Skeletal muscle tissue (tissue), 4 donors: ENCODE results near the gene IGF1R. TPM values are rescaled to one million over a fixed set of nuclear protein-coding genes. Genes with fewer than 3 reads are reported as not detected.
"Not testable (repeated sequence)": the region's sequence is repeated elsewhere in the genome, so short reads cannot be mapped to it uniquely, and the experiment has no call there.

Experiments used
- H3K27ac ChIP-seq: one replicate; pipeline ENCODE4 v1.7.0; 2013; ENCODE audit warnings: mild to moderate bottlenecking, low read depth, low read length, inconsistent platforms
- H3K27me3 ChIP-seq, 3 donors: one replicate each; pipeline ENCODE4 v1.7.0; 2013; ENCODE audit warnings: low read length in 3 of 3; ENCODE audit not compliant: control insufficient read depth in 3 of 3, insufficient read depth in 3 of 3
- H3K36me3 ChIP-seq, 3 donors: one replicate each; pipeline ENCODE4 v1.7.0; 2013; ENCODE audit warnings: low read length in 3 of 3; ENCODE audit not compliant: control insufficient read depth in 3 of 3, insufficient read depth in 3 of 3
- H3K4me1 ChIP-seq, 3 donors: one replicate each; pipeline ENCODE4 v1.7.0; 2013; ENCODE audit warnings: low read length in 3 of 3, mild to moderate bottlenecking in 3 of 3; ENCODE audit not compliant: control insufficient read depth in 3 of 3, insufficient read depth in 3 of 3
- H3K4me3 ChIP-seq, 3 donors: one replicate each; pipeline ENCODE4 v1.7.0; 2013; ENCODE audit warnings: low read length in 3 of 3
- H3K9ac ChIP-seq, 3 donors: one replicate each; pipeline ENCODE4 v1.7.0; 2013; ENCODE audit warnings: low read length in 3 of 3, mild to moderate bottlenecking in 3 of 3, moderate library complexity in 2 of 3, low read depth in 1 of 3
- H3K9me3 ChIP-seq, 3 donors: one replicate each; pipeline ENCODE4 v1.7.0; 2013; ENCODE audit warnings: low read length in 3 of 3; ENCODE audit not compliant: control insufficient read depth in 3 of 3
- total RNA-seq: library from RNA; depleted of rRNA; stranded (reverse); fragments of >200 nt; gene quantifications from one replicate; pipeline ENCODE4 v1.2.3, GENCODE V29; 2014
- donor health status: Osteomylitis.

IGF1R gene
- total RNA-seq, 1 donor from 2014 or later: 25.6 TPM

- Histone ChIP-seq H3K4me3 (no peak overlapping the region), H3K36me3 (no peaks in the 10 kb centered on the region), H3K27ac (no peak overlapping the region), H3K27me3 (peaks cover 14 to 21% (median 18%) of the 10 kb centered on the region in 3 donors), H3K9ac (no peak overlapping the region), H3K4me1 (no peaks in the 10 kb centered on the region), H3K9me3 (no peaks in the 10 kb centered on the region)
Measured at GRCh38 chr15:98617328-98617980, 30.9 kb upstream of the IGF1R start.

- not testable (repeated sequence) for H3K9me3 ChIP-seq
- H3K27me3 ChIP-seq: peaks cover 19 to 25% (median 21%) of the 10 kb centered on the region in 3 donors
Measured at GRCh38 chr15:98618576-98618975, 29.8 kb upstream of the IGF1R start.

GRCh38 chr15:98620020-98620419 is 28.3 kb upstream of the IGF1R start:
- H3K9me3 ChIP-seq: no peaks in the 10 kb centered on the region
- H3K9ac ChIP-seq: no peak overlapping the region
- H3K27ac ChIP-seq: no peak overlapping the region
- no peak overlapping the region for H3K4me3 ChIP-seq
- no peaks in the 10 kb centered on the region for H3K36me3 ChIP-seq
- H3K4me1 ChIP-seq: no peaks in the 10 kb centered on the region
- H3K27me3 ChIP-seq: peaks cover 21 to 38% (median 27%) of the 10 kb centered on the region in 3 donors

More at GRCh38 chr15:98618576-98618975, 29.8 kb upstream of the IGF1R start:
- H3K27ac ChIP-seq, H3K4me3 ChIP-seq, H3K36me3 ChIP-seq, H3K4me1 ChIP-seq, H3K9ac ChIP-seq: not testable (repeated sequence)

GRCh38 chr15:98621021-98621420 is 27.3 kb upstream of the IGF1R start:
- H3K9ac ChIP-seq: no peak overlapping the region
- H3K27ac ChIP-seq: no peak overlapping the region
- no peaks in the 10 kb centered on the region for H3K9me3 ChIP-seq
- no peak overlapping the region for H3K4me3 ChIP-seq
- H3K4me1 ChIP-seq: no peaks in the 10 kb centered on the region
- no peaks in the 10 kb centered on the region for H3K36me3 ChIP-seq
- H3K27me3 ChIP-seq: peaks cover 25 to 46% (median 27%) of the 10 kb centered on the region in 3 donors

GRCh38 chr15:98625614-98626013 is 22.7 kb upstream of the IGF1R start:
- H3K4me1 ChIP-seq: no peaks in the 10 kb centered on the region
- H3K9ac ChIP-seq: no peak overlapping the region
- no peaks in the 10 kb centered on the region for H3K36me3 ChIP-seq
- H3K9me3 ChIP-seq: no peaks in the 10 kb centered on the region
- no peak overlapping the region for H3K4me3 ChIP-seq
- no peak overlapping the region for H3K27ac ChIP-seq
- H3K27me3 ChIP-seq: peaks cover 21 to 50% (median 27%) of the 10 kb centered on the region in 3 donors

GRCh38 chr15:98626153-98626552 is 22.2 kb upstream of the IGF1R start:
- H3K36me3 ChIP-seq: no peaks in the 10 kb centered on the region
- H3K9me3 ChIP-seq: no peaks in the 10 kb centered on the region
- H3K27me3 ChIP-seq: peaks cover 18 to 50% (median 27%) of the 10 kb centered on the region in 3 donors

GRCh38 chr15:98628216-98628615 is 20.1 kb upstream of the IGF1R start:
- no peaks in the 10 kb centered on the region for H3K36me3 ChIP-seq
- H3K27me3 ChIP-seq: peaks cover 12 to 42% (median 19%) of the 10 kb centered on the region in 3 donors

More at GRCh38 chr15:98626153-98626552, 22.2 kb upstream of the IGF1R start:
- Histone ChIP-seq H3K9ac (no peak overlapping the region), H3K4me1 (no peaks in the 10 kb centered on the region), H3K4me3 (no peak overlapping the region), H3K27ac (no peak overlapping the region)

GRCh38 chr15:98635848-98636247 is 12.5 kb upstream of the IGF1R start:
- H3K27ac ChIP-seq: no peak overlapping the region
- H3K4me3 ChIP-seq: no peak overlapping the region
- no peaks in the 10 kb centered on the region for H3K36me3 ChIP-seq
- H3K9ac ChIP-seq: no peak overlapping the region
- H3K9me3 ChIP-seq: no peaks in the 10 kb centered on the region
- H3K4me1 ChIP-seq: no peaks in the 10 kb centered on the region
- H3K27me3 ChIP-seq: peaks cover 9 to 28% (median 22%) of the 10 kb centered on the region in 3 donors

More at GRCh38 chr15:98628216-98628615, 20.1 kb upstream of the IGF1R start:
- no peak overlapping the region for H3K9ac ChIP-seq
- no peaks in the 10 kb centered on the region for H3K4me1 ChIP-seq
- H3K27ac ChIP-seq: no peak overlapping the region
- no peak overlapping the region for H3K4me3 ChIP-seq
- H3K9me3 ChIP-seq: no peaks in the 10 kb centered on the region

GRCh38 chr15:98643115-98643514 is 5.2 kb upstream of the IGF1R start:
- no peak overlapping the region for H3K4me3 ChIP-seq
- no peak overlapping the region for H3K9ac ChIP-seq
- no peaks in the 10 kb centered on the region for H3K36me3 ChIP-seq
- peaks cover 34 to 45% (median 37%) of the 10 kb centered on the region in 3 donors for H3K27me3 ChIP-seq
- no peaks in the 10 kb centered on the region for H3K9me3 ChIP-seq
- peaks cover 2 to 6% (median 2%) of the 10 kb centered on the region in 3 donors for H3K4me1 ChIP-seq
- H3K27ac ChIP-seq: no peak overlapping the region

GRCh38 chr15:98646546-98647025 is 1.8 kb upstream of the IGF1R start:
- Histone ChIP-seq H3K27ac (no peak overlapping the region), H3K4me1 (peaks cover 7 to 11% (median 8%) of the 10 kb centered on the region in 3 donors), H3K36me3 (no peaks in the 10 kb centered on the region), H3K27me3 (peaks cover 28 to 34% (median 30%) of the 10 kb centered on the region in 3 donors), H3K9me3 (no peaks in the 10 kb centered on the region), H3K9ac (peak overlapping the region in 1 of 3 donors; percentile 79), H3K4me3 (peak overlapping the region; percentile 64 to 77 (median 65))
